GM19467 (cell line): ENCODE measurements around the gene UBE2QL1.

Source experiments
- ATAC-seq: cut with Tn5 transposase; IDR thresholded peaks from one replicate; pipeline ENCODE4 v1.9.1; 2021; ENCODE audit warnings: mild to moderate bottlenecking, moderate library complexity; ENCODE audit not compliant: unreplicated experiment

Gene UBE2QL1

GRCh38 chr5:6453937-6454560, 5.4 kb downstream of the UBE2QL1 start:
- ATAC-seq, result no peak

GRCh38 chr5:6454628-6455053, 6.0 kb downstream of the UBE2QL1 start:
- ATAC-seq, result no peak

GRCh38 chr5:6455571-6456200, 7.0 kb downstream of the UBE2QL1 start:
- ATAC-seq, result no peak

- no peak for ATAC-seq
Observed at GRCh38 chr5:6456766-6457370, 8.2 kb downstream of the UBE2QL1 start.

- ATAC-seq, result no peak
Observed at GRCh38 chr5:6457592-6457991, 8.9 kb downstream of the UBE2QL1 start.

GRCh38 chr5:6458833-6459232, 10.2 kb downstream of the UBE2QL1 start:
- ATAC-seq, result no peak

- ATAC-seq, result no peak
Observed at GRCh38 chr5:6459896-6460295, 11.2 kb downstream of the UBE2QL1 start.

GRCh38 chr5:6461006-6461405, 12.3 kb downstream of the UBE2QL1 start:
- ATAC-seq, result no peak

- ATAC-seq, result no peak
Observed at GRCh38 chr5:6461793-6462650, 13.4 kb downstream of the UBE2QL1 start.

GRCh38 chr5:6462671-6463070, 14.0 kb downstream of the UBE2QL1 start:
- no peak for ATAC-seq

- no peak for ATAC-seq
Observed at GRCh38 chr5:6464441-6464840, 15.8 kb downstream of the UBE2QL1 start.

GRCh38 chr5:6465831-6466790, 17.5 kb downstream of the UBE2QL1 start:
- no peak for ATAC-seq

- no peak for ATAC-seq
Observed at GRCh38 chr5:6466975-6467567, 18.4 kb downstream of the UBE2QL1 start.

- no peak for ATAC-seq
Observed at GRCh38 chr5:6467591-6467990, 18.9 kb downstream of the UBE2QL1 start.

- ATAC-seq, result no peak
Observed at GRCh38 chr5:6468104-6468503, 19.4 kb downstream of the UBE2QL1 start.

- ATAC-seq, result no peak
Observed at GRCh38 chr5:6468870-6469269, 20.2 kb downstream of the UBE2QL1 start.

GRCh38 chr5:6469836-6470235, 21.2 kb downstream of the UBE2QL1 start:
- ATAC-seq, result no peak

- ATAC-seq, result no peak
Observed at GRCh38 chr5:6470672-6471071, 22.0 kb downstream of the UBE2QL1 start.

GRCh38 chr5:6471252-6471651, 22.6 kb downstream of the UBE2QL1 start:
- ATAC-seq, result no peak

GRCh38 chr5:6472792-6473191, 24.1 kb downstream of the UBE2QL1 start:
- no peak for ATAC-seq
